HepG2 (cell line): Measurements from ENCODE around the gene CAMTA1.

Source experiments
- CBFB ChIP-seq: sonication (generic); formaldehyde crosslinking; IDR thresholded peaks from 2 replicates; pipeline ENCODE4 v1.4.0; 2020; ENCODE audit warnings: missing genetic modification reagents
- DPF2 ChIP-seq: sonication (generic); formaldehyde crosslinking; IDR thresholded peaks from 2 replicates; pipeline ENCODE4 v1.4.0; 2020; ENCODE audit warnings: mild to moderate bottlenecking, low read depth, missing genetic modification reagents, borderline replicate concordance
- ELF3 ChIP-seq: IDR thresholded peaks from 2 replicates; pipeline ENCODE4 v1.6.1; 2016; ENCODE audit warnings: missing genetic modification reagents, missing compliant biosample characterization

- no peak for TF ChIP-seq CBFB (CRISPR knock-in tag)
- no peak for TF ChIP-seq ELF3 (CRISPR knock-in tag)
- no peak for TF ChIP-seq DPF2 (CRISPR knock-in tag)
These were observed 661.8 kb downstream of the CAMTA1 start for GRCh38 chr1:7447093-7447492.
